GM21447 (cell line): ENCODE data around the gene PDIA4.
"Not testable (repeated sequence)": the region's sequence is repeated elsewhere in the genome, so short reads cannot be mapped to it uniquely, and the experiment has no call there.

ENCODE experiments used
- ATAC-seq: cut with Tn5 transposase; IDR thresholded peaks from one replicate; pipeline ENCODE4 v1.9.1; 2021; ENCODE audit not compliant: unreplicated experiment

Gene PDIA4

DNA sequence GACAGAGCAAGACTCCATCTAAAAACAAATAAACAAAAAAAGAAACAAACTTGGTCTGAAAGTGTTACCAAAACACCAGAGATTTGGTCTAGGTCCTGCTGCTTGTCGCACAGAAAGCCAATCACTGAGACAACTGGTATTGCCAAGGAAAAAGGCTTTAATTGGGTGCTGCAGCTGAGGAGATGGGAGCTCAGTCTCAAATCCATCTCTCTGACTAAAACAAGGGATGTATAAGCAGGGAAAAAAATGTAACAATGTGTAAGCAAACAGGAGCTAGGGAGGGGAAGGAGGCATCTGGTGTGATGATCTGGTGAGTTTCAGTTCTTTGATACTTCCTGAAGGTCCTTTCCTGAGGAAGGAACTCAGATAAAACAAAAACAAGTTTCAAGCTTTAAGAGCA lies 8.4 kb upstream of the PDIA4 start:
- no peak for ATAC-seq

DNA sequence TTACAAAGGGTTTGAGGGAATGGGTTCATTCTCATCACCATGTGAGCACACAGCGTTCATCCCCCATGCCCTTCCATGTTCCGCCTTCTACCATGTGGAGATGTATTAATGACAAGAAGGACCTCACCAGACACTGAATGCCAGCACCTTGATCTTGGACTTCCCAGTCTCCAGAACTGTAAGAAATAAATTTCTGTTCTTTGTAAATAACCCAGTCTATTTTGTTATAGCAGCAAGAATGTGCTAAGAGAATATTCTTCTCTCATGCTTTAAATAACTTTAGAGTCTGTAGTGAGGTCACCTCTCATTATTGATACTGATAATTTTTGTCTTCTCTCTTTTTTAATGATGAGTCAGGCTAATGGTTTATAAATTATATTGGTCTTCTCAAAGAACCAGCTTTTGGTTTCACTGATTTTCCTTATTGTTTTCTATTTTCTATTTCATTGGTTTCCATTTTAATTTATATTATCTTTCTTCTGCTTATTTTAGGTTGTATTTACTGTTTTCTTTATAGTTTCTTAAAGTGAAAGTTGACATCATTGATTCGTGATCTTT lies 3.1 kb upstream of the PDIA4 start:
- no peak for ATAC-seq

- not testable (repeated sequence) for ATAC-seq
Measured at GRCh38 chr7:149030439-149030838, 2.1 kb upstream of the PDIA4 start.

GRCh38 chr7:149027611-149028345 lies 527 bp downstream of the PDIA4 start:
- ATAC-seq = no peak

DNA sequence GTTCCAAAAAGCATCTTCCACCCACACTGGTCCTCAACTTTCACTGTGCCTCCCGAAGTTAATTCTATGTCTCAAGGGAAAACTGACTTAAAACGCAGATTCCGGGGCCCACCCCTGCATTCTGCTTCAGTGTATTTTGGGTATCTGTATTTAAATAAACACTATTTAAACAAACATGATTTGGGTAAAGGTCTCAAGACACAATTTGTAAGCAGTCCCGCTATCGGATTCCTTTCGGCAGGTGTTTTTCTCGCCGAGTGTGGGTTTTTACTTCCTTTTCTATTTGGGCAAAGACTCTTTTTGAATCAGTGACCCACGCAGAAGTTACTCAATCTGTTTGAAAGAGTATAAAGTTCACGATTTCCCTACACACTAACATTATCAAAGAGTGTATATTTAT lies 1.2 kb downstream of the PDIA4 start:
- ATAC-seq = no peak

GRCh38 chr7:149023662-149024061 lies 4.6 kb downstream of the PDIA4 start:
- no peak for ATAC-seq

DNA sequence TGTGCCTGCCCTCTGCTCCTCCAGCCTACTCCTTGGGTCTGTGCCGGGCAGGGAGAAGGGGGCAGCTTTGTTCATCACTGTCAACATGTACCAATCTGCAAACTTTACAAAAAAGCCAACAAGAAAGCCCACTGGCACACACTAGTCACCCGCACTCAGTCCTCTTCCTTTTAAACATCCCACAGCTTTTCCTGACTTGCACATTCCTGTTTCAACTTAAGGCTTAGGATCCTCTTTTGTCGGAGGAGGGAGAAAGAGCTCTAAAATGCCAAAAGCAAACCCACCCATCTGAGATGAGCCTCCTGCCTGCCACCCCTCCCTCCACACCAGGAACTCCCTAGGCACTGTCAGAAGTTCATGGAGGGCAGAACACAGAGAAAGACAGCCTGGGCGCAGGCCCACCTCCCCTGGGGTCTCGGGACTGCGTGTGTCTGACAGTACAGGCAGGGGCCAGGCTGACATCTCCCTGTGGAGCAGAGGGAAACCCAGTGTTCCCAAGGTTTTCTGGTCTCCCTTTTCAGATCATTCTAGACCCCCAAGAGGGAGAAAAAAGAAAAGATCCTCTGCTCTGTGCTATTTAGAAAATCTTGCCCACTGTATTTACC lies 5.4 kb downstream of the PDIA4 start:
- ATAC-seq = no peak

- peak; percentile 39 for ATAC-seq
Measured at GRCh38 chr7:149021725-149022062, 6.6 kb downstream of the PDIA4 start.

GRCh38 chr7:149020483-149020882 lies 7.8 kb downstream of the PDIA4 start:
- no peak for ATAC-seq

- ATAC-seq = no peak
Measured at GRCh38 chr7:149016876-149017275, 11.4 kb downstream of the PDIA4 start.

DNA sequence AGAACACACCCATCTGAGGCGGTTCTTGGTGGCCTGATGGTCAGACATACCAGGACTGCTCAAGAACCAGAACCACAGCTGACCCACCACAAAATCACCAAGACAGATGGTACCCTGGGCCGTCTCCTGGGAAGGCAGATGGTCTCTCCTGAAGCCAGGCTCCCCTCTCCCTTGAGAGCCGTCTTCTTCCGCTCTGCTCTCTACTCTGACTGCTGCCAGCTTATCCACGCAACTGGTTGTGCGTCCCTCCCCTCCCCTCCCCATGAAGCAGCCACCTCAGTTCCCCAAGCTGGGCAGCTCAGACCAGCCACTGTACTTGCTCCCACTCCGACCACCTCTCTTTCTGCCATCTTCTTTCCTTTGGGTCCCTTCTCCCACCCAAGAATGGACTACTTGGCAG lies 14.0 kb downstream of the PDIA4 start:
- no peak for ATAC-seq

GRCh38 chr7:149013876-149014275 lies 14.4 kb downstream of the PDIA4 start:
- no peak for ATAC-seq

DNA sequence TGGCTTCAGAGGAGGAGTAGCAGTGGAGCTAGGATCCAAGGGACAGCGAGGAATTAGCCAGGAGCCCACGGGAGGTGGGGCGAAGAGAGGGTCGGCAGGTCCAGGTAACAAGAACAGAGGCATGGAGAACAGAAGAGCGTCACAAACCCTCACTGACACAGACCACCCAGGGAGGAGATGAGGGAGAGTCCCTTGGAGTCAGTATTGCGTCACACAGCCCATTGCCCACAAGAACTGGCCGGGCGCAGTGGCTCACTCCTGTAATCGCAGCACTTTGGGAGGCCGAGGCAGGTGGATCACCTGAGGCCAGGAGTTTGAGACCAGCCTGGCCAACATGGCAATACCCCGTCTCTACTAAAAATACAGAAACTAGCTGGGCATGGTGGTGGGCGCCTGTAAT lies 15.6 kb downstream of the PDIA4 start:
- ATAC-seq = not testable (repeated sequence)

- ATAC-seq = no peak
Measured at GRCh38 chr7:149011491-149011890, 16.8 kb downstream of the PDIA4 start.

DNA sequence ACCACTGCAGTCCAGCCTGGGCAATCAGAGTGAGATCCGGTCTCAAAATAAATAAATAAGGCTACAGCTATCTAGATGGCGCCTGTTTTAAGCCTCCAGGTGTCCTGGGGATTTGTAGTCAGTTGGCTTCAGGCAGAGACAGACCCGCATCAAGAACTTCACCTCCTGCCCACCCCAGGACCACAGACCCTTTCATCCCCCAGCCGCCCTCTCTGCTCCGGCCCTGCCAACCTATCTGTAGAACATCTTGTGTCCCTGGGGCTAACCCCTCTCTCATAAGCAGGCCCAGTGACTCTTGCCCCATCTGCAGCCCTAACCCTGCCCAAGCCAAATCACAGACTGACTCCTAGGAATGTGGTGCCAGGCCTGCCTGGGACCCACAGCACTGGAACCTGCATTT lies 17.9 kb downstream of the PDIA4 start:
- ATAC-seq = no peak

DNA sequence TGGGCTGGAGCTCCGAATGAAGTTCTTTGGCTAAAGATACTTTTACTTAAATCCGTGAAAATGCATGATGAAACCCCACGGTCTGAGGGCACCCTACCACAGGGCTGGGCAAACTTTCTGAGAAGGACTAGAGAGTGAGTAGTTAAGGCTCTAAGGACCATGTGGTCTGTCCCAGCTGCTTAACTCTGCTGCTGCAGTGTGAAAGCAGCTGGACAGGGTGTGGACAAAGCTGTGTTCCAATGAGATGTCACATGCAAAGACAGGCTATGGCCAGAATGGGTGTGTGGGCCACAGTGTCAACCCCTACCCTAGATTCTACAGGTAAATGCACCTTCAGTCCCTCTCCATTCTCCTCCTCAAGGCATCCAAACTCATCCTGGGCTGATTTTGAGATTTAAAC lies 18.8 kb downstream of the PDIA4 start:
- ATAC-seq = no peak

DNA sequence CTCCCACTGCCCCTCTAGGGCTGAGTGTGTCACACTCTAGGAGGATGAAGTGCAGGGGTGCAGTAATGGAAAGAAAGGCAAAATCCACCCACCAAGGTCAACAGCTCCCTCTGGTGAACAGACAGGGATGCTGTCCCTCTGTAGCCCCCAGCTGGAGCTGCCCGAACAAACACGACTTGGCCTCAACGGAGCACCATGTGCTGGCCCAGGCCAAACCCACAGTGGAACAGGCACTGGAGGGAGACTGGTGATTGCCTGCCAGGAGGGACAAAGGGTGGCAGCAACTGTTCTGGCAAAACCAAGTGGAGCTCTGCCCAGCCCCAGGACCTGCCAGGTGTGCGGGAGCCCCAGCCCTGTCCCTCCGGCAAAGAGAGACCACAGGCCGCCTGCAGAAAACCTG lies 20.7 kb downstream of the PDIA4 start:
- ATAC-seq = no peak

- no peak for ATAC-seq
Measured at GRCh38 chr7:149007146-149007545, 21.2 kb downstream of the PDIA4 start.

GRCh38 chr7:149006345-149006725 lies 22.0 kb downstream of the PDIA4 start:
- no peak for ATAC-seq

DNA sequence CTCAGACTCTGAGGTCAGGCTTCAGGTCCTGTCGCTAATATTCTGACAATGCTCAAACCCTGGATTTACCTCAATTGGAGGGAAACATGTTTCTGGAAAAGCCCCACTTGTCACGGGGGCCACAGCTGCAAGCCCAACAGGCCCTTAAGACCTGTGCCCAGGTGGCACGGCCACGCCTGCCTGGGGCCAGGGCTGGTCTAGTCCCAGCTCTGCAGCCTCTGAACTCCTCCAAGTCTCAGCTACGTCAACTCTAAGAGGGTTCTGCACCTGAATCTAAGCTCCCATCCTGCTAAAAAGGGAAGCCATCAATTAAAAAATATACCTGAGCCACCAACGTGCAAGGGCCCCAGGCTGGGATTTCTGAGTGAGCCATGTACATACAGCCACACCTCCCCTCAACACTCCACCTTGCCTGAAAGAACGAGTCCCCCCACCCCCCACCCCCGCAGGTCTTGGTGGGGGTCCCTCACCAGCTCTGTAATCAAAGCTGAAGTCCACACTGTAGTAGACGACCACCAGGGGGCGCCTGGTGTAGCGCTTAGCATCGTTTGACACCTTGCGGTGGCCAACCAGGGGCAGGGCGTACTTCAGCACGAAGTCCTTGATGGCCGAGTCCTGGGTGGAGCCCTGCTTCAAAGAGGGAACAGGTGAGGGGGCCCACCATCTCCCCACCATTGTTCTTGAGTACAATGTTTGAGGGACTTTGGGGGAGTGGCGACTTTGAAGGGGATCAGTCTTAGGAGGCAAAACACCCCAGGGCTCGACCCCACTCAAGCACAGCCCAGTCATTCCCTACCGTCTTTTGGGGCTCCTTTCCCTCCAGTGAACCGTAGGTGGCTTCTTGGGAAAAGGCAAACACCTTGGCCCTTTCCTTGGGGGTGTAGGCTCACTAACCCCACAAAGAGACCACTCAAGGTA lies 22.6 kb downstream of the PDIA4 start:
- peak; percentile 72 for ATAC-seq
